HG03159 (cell line): ENCODE measurements around the gene PAX3.

ENCODE experiments used
- ATAC-seq: cut with Tn5 transposase; IDR thresholded peaks from one replicate; pipeline ENCODE4 v1.9.1; 2021; ENCODE audit warnings: mild to moderate bottlenecking, moderate library complexity; ENCODE audit not compliant: unreplicated experiment

Gene PAX3

GRCh38 chr2:222298001-222298310 is 842 bp downstream of the PAX3 start:
- ATAC-seq: no peak

- no peak for ATAC-seq
Measured at GRCh38 chr2:222297600-222297935, 1.2 kb downstream of the PAX3 start.

DNA sequence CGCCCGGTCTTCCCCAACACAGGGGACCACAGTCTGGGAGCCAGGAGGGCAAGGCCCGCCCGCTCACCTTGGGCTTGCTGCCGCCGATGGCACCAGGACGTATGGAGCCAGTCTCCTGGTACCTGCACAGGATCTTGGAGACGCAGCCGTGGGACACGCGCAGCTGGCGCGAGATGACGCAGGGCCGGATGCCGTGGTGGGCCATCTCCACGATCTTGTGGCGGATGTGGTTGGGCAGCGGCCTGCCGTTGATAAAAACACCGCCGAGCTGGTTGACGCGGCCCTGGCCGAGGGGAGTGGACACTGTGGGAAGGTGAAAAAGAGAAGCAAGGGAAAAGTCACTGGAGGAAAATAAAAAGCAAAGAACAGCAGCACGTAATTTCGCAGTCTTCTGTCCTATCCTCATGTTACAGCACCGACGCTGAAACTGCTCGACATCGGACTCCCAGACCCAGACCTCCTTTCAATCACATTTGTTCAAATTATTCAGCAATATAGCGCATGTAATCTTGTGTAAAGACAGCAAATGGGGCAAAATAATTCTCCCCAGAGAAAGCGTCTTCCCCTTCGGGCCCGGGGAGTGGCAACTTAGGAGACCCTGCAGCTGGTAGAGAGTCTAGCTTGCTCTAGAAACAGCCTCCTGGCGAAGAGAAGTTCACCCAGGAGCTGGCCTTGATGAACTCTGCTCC is 1.7 kb downstream of the PAX3 start:
- ATAC-seq: no peak

- ATAC-seq: no peak
Measured at GRCh38 chr2:222296311-222296741, 2.5 kb downstream of the PAX3 start.

DNA sequence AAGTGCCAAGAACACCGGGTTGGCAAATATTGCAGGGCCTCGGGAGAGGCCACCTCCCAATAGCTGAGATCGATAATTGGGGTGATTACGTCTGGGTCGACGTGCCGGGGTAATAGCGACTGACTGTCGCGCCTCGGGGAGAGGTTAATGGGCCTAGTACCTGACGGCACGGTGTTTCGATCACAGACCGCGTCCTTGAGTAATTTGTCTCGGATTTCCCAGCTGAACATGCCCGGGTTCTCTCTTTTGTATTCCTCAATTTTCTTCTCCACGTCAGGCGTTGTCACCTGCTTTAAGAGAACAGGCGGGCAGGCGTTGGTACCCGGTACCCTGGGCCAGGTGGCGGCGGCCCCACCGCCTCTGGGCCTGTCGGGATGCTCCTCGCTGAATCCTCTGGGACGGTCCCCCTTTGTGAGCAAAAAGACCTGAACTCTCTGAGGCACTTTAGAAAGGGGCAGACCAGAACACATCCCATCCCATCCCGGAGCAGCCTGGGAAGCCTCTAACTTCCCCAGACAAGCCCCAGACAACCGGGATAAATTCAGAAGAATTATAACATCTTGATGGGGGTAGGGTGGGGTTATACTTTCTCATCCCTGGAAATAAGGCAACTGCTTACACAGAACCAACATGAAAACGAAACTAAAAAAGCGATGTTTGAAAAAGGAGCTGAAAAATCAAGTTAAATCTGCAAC is 3.3 kb downstream of the PAX3 start:
- no peak for ATAC-seq

GRCh38 chr2:222294996-222295367 is 3.8 kb downstream of the PAX3 start:
- no peak for ATAC-seq

DNA sequence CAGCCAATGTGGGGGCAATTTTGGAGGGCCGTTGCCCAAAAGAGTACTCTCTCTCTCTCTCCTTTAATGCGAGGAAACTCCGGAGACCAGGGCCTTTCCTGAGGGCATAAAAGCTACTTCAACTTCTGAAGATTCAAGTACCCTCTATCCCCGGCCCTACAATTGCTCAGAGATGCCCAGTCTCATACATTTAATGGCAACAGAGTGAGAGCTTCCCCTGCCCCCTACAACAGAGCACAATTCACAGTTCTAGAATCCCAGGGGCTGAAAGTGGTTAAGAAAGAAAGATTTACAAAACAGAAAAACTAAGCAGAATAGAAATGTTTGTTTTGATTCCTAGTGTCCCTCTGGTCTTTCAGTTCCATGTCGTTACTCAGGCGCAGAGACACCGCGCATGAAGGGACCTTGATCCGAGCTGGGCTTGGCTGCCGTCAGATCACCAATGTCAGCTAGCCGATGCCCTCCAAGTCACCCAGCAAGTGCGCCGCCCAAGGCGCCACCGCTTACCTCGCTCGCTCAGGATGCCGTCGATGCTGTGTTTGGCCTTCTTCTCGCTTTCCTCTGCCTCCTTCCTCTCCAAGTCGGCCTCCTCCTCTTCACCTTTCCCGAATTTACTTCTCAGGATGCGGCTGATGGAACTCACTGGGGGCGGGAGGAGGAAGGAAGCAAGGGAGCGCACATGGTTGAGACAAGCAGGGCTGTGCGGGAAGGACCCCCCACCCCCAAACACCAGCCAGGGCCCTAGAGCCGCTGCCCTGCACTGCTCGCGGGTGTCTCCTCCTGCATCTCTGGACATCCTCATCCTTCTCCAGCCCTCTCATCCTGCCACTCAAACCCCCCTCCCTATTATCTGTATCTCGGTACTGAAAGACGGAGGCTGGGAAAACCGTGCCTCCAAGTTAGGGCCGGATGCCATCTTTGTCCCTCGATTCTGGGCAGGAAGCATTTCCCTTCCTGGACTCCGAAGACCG is 4.9 kb downstream of the PAX3 start:
- no peak for ATAC-seq

- no peak for ATAC-seq
Measured at GRCh38 chr2:222292149-222293134, 6.4 kb downstream of the PAX3 start.

GRCh38 chr2:222291485-222291841 is 7.3 kb downstream of the PAX3 start:
- no peak for ATAC-seq

GRCh38 chr2:222290736-222291484 is 7.9 kb downstream of the PAX3 start:
- ATAC-seq: no peak

DNA sequence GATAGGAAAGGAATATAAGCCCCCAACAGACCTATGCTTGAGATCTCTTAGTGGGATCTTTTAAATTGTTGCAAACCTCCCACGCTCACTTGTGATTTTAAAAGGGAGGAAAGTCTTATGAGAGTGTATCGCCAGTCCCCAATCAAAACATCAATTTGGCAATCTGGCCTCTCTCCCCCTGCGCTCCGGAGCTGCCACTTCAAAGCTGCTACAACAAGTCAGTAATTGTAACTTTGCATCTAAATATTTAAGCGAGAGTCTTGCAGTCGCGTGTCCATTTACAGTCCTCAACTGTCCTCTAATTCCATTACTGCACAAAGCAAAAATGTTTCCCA is 8.4 kb downstream of the PAX3 start:
- no peak for ATAC-seq

DNA sequence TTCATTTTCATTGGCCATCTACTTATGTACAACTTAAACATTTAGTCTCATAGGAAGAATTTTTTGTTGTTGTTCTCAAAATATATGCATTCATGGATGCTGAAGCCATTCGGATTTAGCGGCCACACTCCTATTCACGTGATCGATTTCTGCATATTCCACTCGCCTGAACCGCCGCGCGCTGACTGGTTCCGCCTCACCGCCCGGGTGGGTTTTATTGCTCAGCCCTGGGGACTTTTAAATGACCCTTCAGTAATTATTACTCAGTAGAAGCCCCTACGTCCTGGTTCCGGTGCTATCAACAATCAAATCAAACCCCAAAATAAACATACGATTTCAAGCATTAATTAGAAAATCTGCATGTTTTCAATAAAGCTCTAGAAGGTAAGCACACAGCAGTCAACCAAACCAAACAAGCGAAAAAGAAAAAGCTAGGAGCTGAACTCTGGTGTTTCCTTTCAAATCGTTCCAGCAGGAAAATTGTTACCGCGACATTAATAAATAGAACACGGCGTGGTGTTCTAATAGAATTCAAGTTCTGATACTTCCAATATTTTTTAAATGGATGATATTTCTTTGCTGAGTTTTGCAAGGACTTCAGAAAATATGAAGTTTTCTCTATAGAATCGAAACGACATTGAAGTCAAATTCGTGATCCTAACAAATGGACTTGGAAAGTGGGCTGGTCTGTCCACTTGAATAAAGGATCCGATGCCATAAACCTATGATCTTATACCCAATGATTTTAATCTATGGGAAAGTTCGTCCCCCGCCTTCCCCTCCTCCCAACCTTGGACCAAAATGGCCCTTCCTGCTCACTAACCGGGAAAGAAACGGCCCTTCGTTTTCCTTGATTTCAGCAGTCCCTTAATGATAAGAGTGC is 9.3 kb downstream of the PAX3 start:
- no peak for ATAC-seq

GRCh38 chr2:222288590-222289277 is 10.1 kb downstream of the PAX3 start:
- ATAC-seq: no peak

GRCh38 chr2:222287862-222288479 is 10.8 kb downstream of the PAX3 start:
- ATAC-seq: no peak

DNA sequence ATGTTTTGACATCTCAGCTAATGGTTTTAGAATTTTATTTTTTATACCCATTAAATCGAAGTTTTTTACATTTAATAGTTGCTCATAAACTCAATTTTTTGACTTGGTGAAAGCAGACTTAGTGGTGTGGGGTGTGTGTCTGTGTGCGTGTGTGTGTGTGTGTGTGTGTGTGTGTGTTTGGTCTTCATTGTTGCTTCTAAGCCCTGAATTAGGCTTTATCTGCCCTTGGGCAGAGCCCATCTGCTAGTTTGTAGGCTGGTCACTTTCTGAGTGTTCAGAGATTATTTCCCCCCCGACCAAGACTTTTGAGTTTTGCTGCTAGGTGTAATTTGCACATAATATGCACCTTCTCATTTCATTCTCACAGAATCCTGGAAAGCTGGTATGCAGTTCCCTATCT is 14.3 kb downstream of the PAX3 start:
- no peak for ATAC-seq

DNA sequence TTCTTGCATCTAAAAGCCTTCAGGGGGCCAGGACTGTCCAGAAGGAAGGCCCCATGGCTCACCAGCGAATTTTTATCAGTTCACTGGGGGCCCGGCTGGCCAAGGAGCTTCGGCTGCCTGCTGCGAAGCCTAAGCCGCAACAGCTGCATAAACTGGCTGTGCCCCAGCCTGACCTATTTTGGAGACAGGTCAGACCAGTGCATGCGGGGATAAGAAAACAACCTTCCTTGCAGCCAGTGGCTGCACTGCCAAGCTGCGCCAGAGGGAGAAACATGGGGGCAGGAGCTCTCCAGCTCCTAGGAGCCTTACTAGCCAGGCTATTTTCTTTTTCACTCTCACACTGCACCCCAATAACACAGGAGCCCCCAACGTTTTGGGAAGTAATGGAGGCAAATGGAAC is 15.2 kb downstream of the PAX3 start:
- no peak for ATAC-seq

DNA sequence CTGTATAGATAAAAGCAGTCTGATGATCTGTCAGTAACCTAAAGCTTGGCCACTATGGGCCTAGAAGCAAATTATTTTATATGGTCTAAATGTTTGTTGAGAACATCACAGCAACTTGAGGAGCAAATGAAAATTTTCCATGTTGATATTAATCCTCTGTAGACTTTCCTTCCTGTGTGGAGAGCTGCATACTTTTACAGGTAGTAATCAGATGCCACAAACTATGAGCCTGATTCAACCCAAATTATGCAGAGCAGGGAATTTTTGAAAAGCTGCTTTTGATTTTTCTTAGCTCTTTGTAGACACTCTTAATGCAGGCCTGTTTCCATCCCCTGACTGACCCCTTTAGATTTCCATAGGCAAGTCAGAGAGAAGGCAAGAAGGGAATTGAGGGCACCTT is 17.3 kb downstream of the PAX3 start:
- ATAC-seq: no peak

DNA sequence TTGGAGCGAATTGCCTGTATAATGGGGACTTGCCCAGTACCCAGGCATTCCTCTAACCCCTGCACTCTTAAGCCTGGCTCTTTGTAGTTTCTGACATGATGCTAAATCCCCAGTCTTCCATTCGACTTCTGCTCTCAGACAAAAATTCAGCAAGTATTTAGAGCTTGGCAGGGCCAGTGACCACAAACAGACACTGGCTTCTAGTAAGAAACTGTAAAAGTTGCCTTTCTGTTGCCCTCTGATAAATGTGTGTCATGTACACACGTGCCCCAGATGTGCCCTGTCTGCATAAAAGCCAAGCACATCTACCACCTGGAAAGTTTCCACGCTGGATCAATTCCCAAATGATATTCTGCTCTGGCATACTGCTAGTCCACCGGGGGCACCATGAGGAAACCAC is 18.0 kb downstream of the PAX3 start:
- ATAC-seq: no peak
